HCT116 (cell line): ENCODE data around the gene CEMIP2. TPM values are rescaled to one million over a fixed set of nuclear protein-coding genes. Genes with fewer than 3 reads are reported as not detected.

Experiments used
- ATAC-seq: fragments of 200-7000 bp; cut with Tn5 transposase; 2 replicates; pipeline ENCODE4 v1.9.1; 2020; ENCODE audit warnings: mild to moderate bottlenecking, moderate library complexity
- BruUV-seq: library from RNA; stranded (reverse); fragments of 400-500 nt; replicated peaks from 2 replicates; lab custom pipeline; 2021; lab: Mats Ljungman, UMichigan
- CTCF ChIA-PET: fragments of 300-600 bp; sonication (Branson Sonifier 250); formaldehyde crosslinking; loops from one replicate; lab custom pipeline; 2021; ENCODE audit warnings: antibody characterized with exemption; lab: Charles Lee
- POLR2A ChIA-PET: fragments of 300-600, 350-600 bp; sonication (Branson Sonifier 250); formaldehyde crosslinking; loops from one replicate; lab custom pipeline; 2021; ENCODE audit warnings: antibody characterized with exemption; lab: Charles Lee
- RAD21 ChIA-PET, 2 experiments: fragments of 300-600 bp; sonication (Branson Sonifier 250); formaldehyde crosslinking; loops; one replicate each; lab custom pipeline; 2023; ENCODE audit warnings: low total read pairs in 2 of 2; ENCODE audit not compliant: uncharacterized antibody in 2 of 2, unreplicated experiment in 2 of 2, low non-redundant PET in 1 of 2; lab: Charles Lee
- DNase-seq: peaks from one replicate; pipeline ENCODE4 v3.0.0-alpha.2; 2010; ENCODE audit warnings: low read depth, low spot score
- H2AFZ ChIP-seq: fragments of 200-600 bp; shearing (Covaris generic), sonication (generic); 2 replicates; pipeline ENCODE4 v1.6.1; 2017; ENCODE audit warnings: low read depth, mixed run types, mixed read lengths, antibody characterized with exemption, low read length; ENCODE audit not compliant: poor library complexity, severe bottlenecking
- H3K27ac ChIP-seq: 2 replicates; pipeline ENCODE4 v1.5.1; 2012; ENCODE audit warnings: low read depth, low read length
- H3K27me3 ChIP-seq: fragments of 200-600 bp; sonication (generic); 2 replicates; pipeline ENCODE4 v1.6.1; 2016; ENCODE audit warnings: mixed run types, low read length, mixed read lengths; ENCODE audit not compliant: insufficient read depth
- H3K36me3 ChIP-seq, 2 experiments: fragments of 200-500 bp in 1 of 2; fragments of 200-600 bp in 1 of 2; sonication (Bioruptor generic) in 1 of 2; sonication (generic) in 1 of 2; 2 replicates each; pipeline versions ENCODE4 v1.5.1 to v1.6.1; 2014 to 2016; ENCODE audit warnings: low read length in 2 of 2, inconsistent platforms in 1 of 2, mixed read lengths in 1 of 2, mixed run types in 1 of 2; ENCODE audit not compliant: insufficient read depth in 2 of 2, control insufficient read depth in 1 of 2
- H3K4me1 ChIP-seq, 2 experiments: fragments of 200-600 bp in 1 of 2; sonication (generic) in 1 of 2; 2 replicates each; pipeline versions ENCODE4 v1.5.1 to v1.6.1; 2012 to 2017; ENCODE audit warnings: low read length in 2 of 2, inconsistent platforms in 1 of 2, mild to moderate bottlenecking in 1 of 2, mixed read lengths in 1 of 2, mixed run types in 1 of 2, moderate library complexity in 1 of 2; ENCODE audit not compliant: insufficient read depth in 2 of 2, control insufficient read depth in 1 of 2
- H3K4me2 ChIP-seq: fragments of 200-600 bp; sonication (generic); 2 replicates; pipeline ENCODE4 v1.6.1; 2017; ENCODE audit warnings: mixed run types, low read length, mixed read lengths
- H3K4me3 ChIP-seq, 2 experiments: fragments of 200-600 bp in 1 of 2; sonication (generic) in 1 of 2; replicated peaks in 1 of 2; 2 replicates each; pipeline ENCODE4 v1.5.1; 2011 to 2016; ENCODE audit warnings: low read length in 2 of 2, control low read depth in 1 of 2, low read depth in 1 of 2, mild to moderate bottlenecking in 1 of 2, mixed read lengths in 1 of 2, mixed run types in 1 of 2
- H3K79me2 ChIP-seq: fragments of 200-600 bp; sonication (generic); 2 replicates; pipeline ENCODE4 v1.6.1; 2017; ENCODE audit warnings: mild to moderate bottlenecking, mixed run types, low read length, moderate library complexity, mixed read lengths; ENCODE audit not compliant: insufficient read depth
- H3K9ac ChIP-seq: fragments of 200-600 bp; sonication (generic); 2 replicates; pipeline ENCODE4 v1.6.1; 2016; ENCODE audit warnings: low read length, mixed read lengths
- H3K9me2 ChIP-seq: fragments of 200-600 bp; sonication (generic), shearing (Covaris generic); 2 replicates; pipeline ENCODE4 v1.6.1; 2017; ENCODE audit warnings: mixed run types, mild to moderate bottlenecking, moderate library complexity; ENCODE audit not compliant: insufficient read depth
- H3K9me3 ChIP-seq, 2 experiments: fragments of 200-500 bp in 1 of 2; fragments of 200-600 bp in 1 of 2; sonication (Bioruptor generic) in 1 of 2; sonication (generic) in 1 of 2; 2 replicates each; pipeline ENCODE4 v1.6.1; 2014 to 2017; ENCODE audit warnings: low read length in 2 of 2, mixed read lengths in 2 of 2, inconsistent platforms in 1 of 2, low read depth in 1 of 2, mild to moderate bottlenecking in 1 of 2, mixed run types in 1 of 2, moderate library complexity in 1 of 2; ENCODE audit not compliant: control insufficient read depth in 1 of 2, insufficient read depth in 1 of 2
- H4K20me1 ChIP-seq: fragments of 200-600 bp; sonication (generic), shearing (Covaris generic); 2 replicates; pipeline ENCODE4 v1.6.1; 2017; ENCODE audit warnings: mixed run types, mild to moderate bottlenecking, moderate library complexity; ENCODE audit not compliant: insufficient read depth
- ATF3 ChIP-seq: IDR thresholded peaks from 2 replicates; pipeline ENCODE4 v1.6.1; 2012
- CBX3 ChIP-seq: IDR thresholded peaks from 2 replicates; pipeline ENCODE4 v1.6.1; 2012; ENCODE audit warnings: low read depth
- EZH2 ChIP-seq: fragments of 200-600 bp; sonication (generic); IDR thresholded peaks from 2 replicates; pipeline ENCODE4 v1.6.1; 2017; ENCODE audit warnings: antibody characterized with exemption, mixed run types
- EZH2phosphoT487 ChIP-seq: fragments of 200-600 bp; IDR thresholded peaks from 2 replicates; pipeline ENCODE4 v1.6.1; 2018; ENCODE audit warnings: antibody characterized with exemption, borderline replicate concordance
- FOSL1 ChIP-seq: IDR thresholded peaks from 2 replicates; pipeline ENCODE4 v1.6.1; 2012; ENCODE audit warnings: low read depth
- JUND ChIP-seq: IDR thresholded peaks from 2 replicates; pipeline ENCODE4 v1.6.1; 2012
- POLR2AphosphoS5 ChIP-seq: IDR thresholded peaks from 2 replicates; pipeline ENCODE4 v1.6.1; 2011; ENCODE audit warnings: mild to moderate bottlenecking, low read depth, low read length, moderate library complexity
- RAD21 ChIP-seq: IDR thresholded peaks from 2 replicates; pipeline ENCODE4 v1.6.1; 2012; ENCODE audit warnings: low read depth, mild to moderate bottlenecking
- REST ChIP-seq: IDR thresholded peaks from 2 replicates; pipeline ENCODE4 v1.6.1; 2012; ENCODE audit warnings: low read depth
- intact Hi-C: fragments of 100-400 bp; cut with micrococcal nuclease; formaldehyde crosslinking; loops from 2 replicates; pipeline ENCODE4 v1.10.0; 2022
- total RNA-seq: library from RNA; stranded (reverse); gene quantifications from one replicate; pipeline ENCODE4 v1.2.1, GENCODE V29; 2021; ENCODE audit not compliant: unreplicated experiment

The CEMIP2 gene
- total RNA-seq, 1 experiment from 2014 or later = 14.3 TPM

- CTCF ChIA-PET = no interaction called here
- intact Hi-C loops = loop anchor here (5.0 kb wide), 1 partner anchor 478 kb away; no protein-coding TSS in a partner anchor
- POLR2A ChIA-PET = interaction anchor here (1.4 kb wide), 1 partner anchor 9 kb away, joined by 6 read pairs; no protein-coding TSS in a partner anchor
- no peaks in the 10 kb centered on the region for H3K36me3 ChIP-seq
- no peaks in the 10 kb centered on the region for H3K9me2 ChIP-seq
- RAD21 ChIA-PET = no interaction called here
- H3K4me2 ChIP-seq = no peak overlapping the region
- no peaks in the 10 kb centered on the region for H3K9me3 ChIP-seq
- TF ChIP-seq FOSL1 = no peak
- TF ChIP-seq RAD21 = no peak
- no peak for TF ChIP-seq EZH2phosphoT487
- TF ChIP-seq REST = no peak
- no peak for TF ChIP-seq JUND
- no peak for TF ChIP-seq ATF3
- no peak for TF ChIP-seq POLR2AphosphoS5
- TF ChIP-seq CBX3 = no peak
- TF ChIP-seq EZH2 = no peak
- H3K4me1 ChIP-seq = peaks cover 45 to 68% of the 10 kb centered on the region in 2 experiments
- no peak overlapping the region for H3K27ac ChIP-seq
- peaks cover 28% of the 10 kb centered on the region for H3K79me2 ChIP-seq
- no peak for ATAC-seq
- BruUV-seq = no TSS peak
- H3K4me3 ChIP-seq = no peak overlapping the region
- no peaks in the 10 kb centered on the region for H4K20me1 ChIP-seq
- H3K27me3 ChIP-seq = no peaks in the 10 kb centered on the region
- H2AFZ ChIP-seq = no peak overlapping the region
- H3K9ac ChIP-seq = no peak overlapping the region
- DNase-seq = no peak
Observed at GRCh38 chr9:71764891-71765290, 3.4 kb downstream of the CEMIP2 start.
